Naive B cell (primary cell): ENCODE measurements around the gene FAT2. TPM values are rescaled to one million over a fixed set of nuclear protein-coding genes. Genes with fewer than 3 reads are reported as not detected.

Source experiments
- ATAC-seq, 2 donors: fragments of 150-1000 bp; cut with Tn5 transposase; 2 replicates each; pipeline ENCODE4 v1.10.0; 2021; ENCODE audit warnings: low read depth in 2 of 2, mild to moderate bottlenecking in 2 of 2, moderate library complexity in 2 of 2
- DNase-seq: peaks from one replicate; pipeline ENCODE4 v3.0.0; 2022
- H3K27ac Mint-ChIP-seq, 6 donors: one replicate each; pipeline ENCODE4 v1.8.0; 2020 to 2022; ENCODE audit warnings: mild to moderate bottlenecking in 6 of 6, mixed read lengths in 6 of 6, moderate library complexity in 5 of 6, inconsistent platforms in 2 of 6
- H3K27me3 Mint-ChIP-seq, 3 donors: one replicate each; pipeline ENCODE4 v1.8.0; 2021 to 2022; ENCODE audit warnings: mixed read lengths in 3 of 3, mild to moderate bottlenecking in 1 of 3
- H3K36me3 Mint-ChIP-seq, 2 donors: one replicate each; pipeline ENCODE4 v1.8.0; 2020 to 2022; ENCODE audit warnings: mixed read lengths in 2 of 2, inconsistent platforms in 1 of 2, mild to moderate bottlenecking in 1 of 2
- H3K4me1 Mint-ChIP-seq, 3 donors: one replicate each; pipeline ENCODE4 v1.8.0; 2020 to 2022; ENCODE audit warnings: mixed read lengths in 3 of 3, inconsistent platforms in 1 of 3, mild to moderate bottlenecking in 1 of 3, moderate library complexity in 1 of 3
- H3K4me3 Mint-ChIP-seq, 8 donors: one replicate each; pipeline ENCODE4 v1.8.0; 2020 to 2022; ENCODE audit warnings: mild to moderate bottlenecking in 8 of 8, mixed read lengths in 8 of 8, moderate library complexity in 8 of 8, inconsistent platforms in 2 of 8
- H3K9me3 Mint-ChIP-seq, 7 donors: one replicate each; pipeline ENCODE4 v1.8.0; 2020 to 2022; ENCODE audit warnings: mixed read lengths in 7 of 7, mild to moderate bottlenecking in 5 of 7, inconsistent platforms in 2 of 7, moderate library complexity in 1 of 7
- polyA plus RNA-seq, 6 donors: library from polyadenylated mRNA; unstranded; fragments of 300-500 nt; fragmentation: Illumina TruSeq; gene quantifications; one replicate each; pipeline ENCODE4 v1.2.3, GENCODE V29; 2021; ENCODE audit warnings: low read depth in 6 of 6

Gene FAT2
- polyA plus RNA-seq, 6 donors from 2014 or later: not detected

GRCh38 chr5:151622367-151623088 is 31.4 kb upstream of the FAT2 start:
- Mint-ChIP-seq H3K27me3 (peaks cover 23 to 26% (median 25%) of the 10 kb centered on the region in 3 donors), H3K9me3 (peaks cover 0 to 4% (median 0%) of the 10 kb centered on the region in 7 donors), H3K4me1 (no peaks in the 10 kb centered on the region), H3K36me3 (no peaks in the 10 kb centered on the region), H3K4me3 (no peak overlapping the region), H3K27ac (no peak overlapping the region)
- ATAC-seq (no peak), DNase-seq (no peak)

- DNase-seq: no peak
- peaks cover 35 to 38% (median 37%) of the 10 kb centered on the region in 3 donors for H3K27me3 Mint-ChIP-seq
- ATAC-seq: no peak
- no peak overlapping the region for H3K27ac Mint-ChIP-seq
- peaks cover 0 to 4% (median 0%) of the 10 kb centered on the region in 7 donors for H3K9me3 Mint-ChIP-seq
- H3K36me3 Mint-ChIP-seq: no peaks in the 10 kb centered on the region
- no peak overlapping the region for H3K4me3 Mint-ChIP-seq
- H3K4me1 Mint-ChIP-seq: no peaks in the 10 kb centered on the region
Observed at GRCh38 chr5:151620461-151620840, 29.3 kb upstream of the FAT2 start.

- no peaks in the 10 kb centered on the region for H3K36me3 Mint-ChIP-seq
- DNase-seq (no peak), ATAC-seq (no peak)
- H3K9me3 Mint-ChIP-seq: peaks cover 0 to 4% (median 0%) of the 10 kb centered on the region in 7 donors
- H3K4me3 Mint-ChIP-seq: no peak overlapping the region
- H3K4me1 Mint-ChIP-seq: no peaks in the 10 kb centered on the region
- H3K27me3 Mint-ChIP-seq: peaks cover 35 to 43% (median 42%) of the 10 kb centered on the region in 3 donors
- no peak overlapping the region for H3K27ac Mint-ChIP-seq
Observed at GRCh38 chr5:151619812-151620460, 28.8 kb upstream of the FAT2 start.

DNA sequence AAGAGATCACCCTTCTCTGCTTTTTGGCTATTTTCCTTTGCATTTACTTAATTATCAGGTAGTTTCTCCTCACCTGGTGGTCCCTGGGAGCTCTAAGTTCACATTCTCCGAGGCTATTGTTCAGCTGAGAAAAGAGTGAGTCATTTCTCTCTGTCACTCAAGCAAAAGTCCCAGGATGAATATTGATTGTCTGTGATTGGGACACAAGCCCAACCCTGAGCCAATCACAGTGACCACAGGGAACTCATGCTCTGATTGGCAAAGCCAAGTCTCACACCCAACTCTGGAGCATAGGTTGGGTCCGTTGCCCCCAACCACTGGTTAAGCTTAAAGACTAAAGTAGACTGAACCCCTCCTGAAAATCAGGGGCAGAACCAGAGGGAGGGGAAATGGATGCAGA is 27.8 kb upstream of the FAT2 start:
- no peak overlapping the region for H3K27ac Mint-ChIP-seq

GRCh38 chr5:151617841-151618710 is 26.9 kb upstream of the FAT2 start:
- no peak for DNase-seq
- ATAC-seq: no peak
- Mint-ChIP-seq H3K4me1 (peaks cover 4 to 7% (median 5%) of the 10 kb centered on the region in 3 donors), H3K36me3 (no peaks in the 10 kb centered on the region), H3K4me3 (no peak overlapping the region), H3K9me3 (peaks cover 0 to 4% (median 0%) of the 10 kb centered on the region in 7 donors), H3K27ac (no peak overlapping the region), H3K27me3 (peaks cover 28 to 51% (median 43%) of the 10 kb centered on the region in 3 donors)

More for the DNA sequence above, 27.8 kb upstream of the FAT2 start:
- Mint-ChIP-seq H3K9me3 (peaks cover 0 to 4% (median 0%) of the 10 kb centered on the region in 7 donors), H3K4me3 (no peak overlapping the region), H3K27me3 (peaks cover 30 to 45% (median 43%) of the 10 kb centered on the region in 3 donors), H3K36me3 (no peaks in the 10 kb centered on the region), H3K4me1 (no peaks in the 10 kb centered on the region)
- no peak for DNase-seq
- ATAC-seq: no peak

DNA sequence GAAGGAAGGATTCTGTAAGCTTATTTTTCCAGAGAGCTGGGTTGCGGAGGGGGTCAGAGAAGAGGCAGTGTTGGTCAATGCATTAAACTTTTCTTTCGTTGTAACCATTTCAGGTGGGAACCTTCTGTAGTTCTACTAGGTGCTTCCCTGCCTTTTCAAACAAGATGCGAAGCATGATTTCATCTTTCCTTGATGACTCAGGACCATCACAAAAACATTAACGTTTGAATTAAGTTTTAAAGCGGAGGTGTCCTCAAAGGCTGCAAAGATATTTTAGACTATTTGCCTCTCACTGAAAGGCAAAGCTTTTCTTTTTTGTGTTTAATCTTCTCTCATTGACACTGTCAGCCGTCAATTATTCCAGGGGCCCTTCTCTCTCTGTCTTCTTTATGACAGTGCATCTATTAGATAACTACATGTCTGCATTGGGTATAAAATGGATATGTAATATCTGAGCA is 26.3 kb upstream of the FAT2 start:
- no peak for ATAC-seq
- Mint-ChIP-seq H3K27me3 (peaks cover 27 to 50% (median 43%) of the 10 kb centered on the region in 3 donors), H3K9me3 (peaks cover 0 to 4% (median 0%) of the 10 kb centered on the region in 7 donors), H3K36me3 (no peaks in the 10 kb centered on the region), H3K4me1 (peaks cover 8 to 13% (median 10%) of the 10 kb centered on the region in 3 donors), H3K4me3 (no peak overlapping the region), H3K27ac (no peak overlapping the region)
- DNase-seq: no peak

DNA sequence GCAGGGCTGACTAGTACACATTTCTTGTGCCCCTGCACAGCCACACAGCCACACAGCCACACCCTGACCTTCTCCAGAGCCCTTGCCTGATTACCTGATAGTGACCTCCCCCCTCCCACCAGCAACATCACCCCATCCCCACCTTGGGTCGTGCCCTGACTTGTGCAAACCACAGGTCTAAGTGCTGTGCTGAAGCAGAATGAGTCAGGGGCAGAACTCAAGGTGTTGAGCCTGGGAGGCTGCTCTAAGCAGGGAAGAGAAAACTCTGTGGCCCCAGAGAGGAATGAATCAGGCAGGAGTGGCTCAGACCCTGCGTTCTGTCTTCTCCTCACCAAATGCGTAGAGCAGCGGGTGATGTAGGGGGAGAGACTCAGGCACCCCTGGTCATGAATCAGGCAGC is 24.3 kb upstream of the FAT2 start:
- H3K27ac Mint-ChIP-seq: no peak overlapping the region
- H3K4me3 Mint-ChIP-seq: no peak overlapping the region
- H3K36me3 Mint-ChIP-seq: no peaks in the 10 kb centered on the region
- no peak for DNase-seq
- ATAC-seq: no peak
- H3K9me3 Mint-ChIP-seq: peaks cover 0 to 4% (median 0%) of the 10 kb centered on the region in 7 donors
- peaks cover 26 to 33% (median 28%) of the 10 kb centered on the region in 3 donors for H3K27me3 Mint-ChIP-seq
- H3K4me1 Mint-ChIP-seq: peaks cover 8 to 16% (median 15%) of the 10 kb centered on the region in 3 donors

DNA sequence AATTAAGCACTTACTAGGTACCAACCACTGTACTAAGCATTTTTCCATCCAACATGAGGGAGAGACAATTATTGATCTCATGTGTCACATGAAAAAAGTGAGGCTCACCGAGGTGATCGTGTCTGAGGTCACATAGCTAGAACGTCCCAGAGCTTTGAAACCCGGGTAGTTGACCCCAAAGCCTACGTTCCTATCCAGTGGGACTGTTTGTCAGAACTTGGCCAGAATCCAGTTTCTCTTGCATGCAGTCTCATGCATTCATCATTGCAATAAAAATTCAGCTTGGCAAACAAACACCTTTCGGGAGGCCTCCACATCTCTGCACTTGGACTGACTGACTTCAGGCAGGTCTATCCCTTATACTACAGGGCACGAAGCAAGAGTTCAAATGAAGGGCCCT is 23.4 kb upstream of the FAT2 start:
- H3K9me3 Mint-ChIP-seq: peaks cover 0 to 4% (median 0%) of the 10 kb centered on the region in 7 donors
- H3K4me3 Mint-ChIP-seq: no peak overlapping the region
- peaks cover 21 to 39% (median 28%) of the 10 kb centered on the region in 3 donors for H3K27me3 Mint-ChIP-seq
- no peaks in the 10 kb centered on the region for H3K36me3 Mint-ChIP-seq
- no peak overlapping the region for H3K27ac Mint-ChIP-seq
- peaks cover 8 to 16% (median 15%) of the 10 kb centered on the region in 3 donors for H3K4me1 Mint-ChIP-seq
- ATAC-seq (no peak), DNase-seq (no peak)

- Mint-ChIP-seq H3K36me3 (no peaks in the 10 kb centered on the region), H3K27me3 (peaks cover 21 to 44% (median 34%) of the 10 kb centered on the region in 3 donors), H3K27ac (peak overlapping the region in 2 of 6 donors; percentile 49 to 78), H3K4me3 (peak overlapping the region in 2 of 8 donors; percentile 38 to 61), H3K9me3 (peaks cover 0 to 5% (median 0%) of the 10 kb centered on the region in 7 donors), H3K4me1 (peaks cover 8 to 16% (median 15%) of the 10 kb centered on the region in 3 donors)
- no peak for ATAC-seq
- no peak for DNase-seq
Observed at GRCh38 chr5:151612689-151613427, 21.7 kb upstream of the FAT2 start.

DNA sequence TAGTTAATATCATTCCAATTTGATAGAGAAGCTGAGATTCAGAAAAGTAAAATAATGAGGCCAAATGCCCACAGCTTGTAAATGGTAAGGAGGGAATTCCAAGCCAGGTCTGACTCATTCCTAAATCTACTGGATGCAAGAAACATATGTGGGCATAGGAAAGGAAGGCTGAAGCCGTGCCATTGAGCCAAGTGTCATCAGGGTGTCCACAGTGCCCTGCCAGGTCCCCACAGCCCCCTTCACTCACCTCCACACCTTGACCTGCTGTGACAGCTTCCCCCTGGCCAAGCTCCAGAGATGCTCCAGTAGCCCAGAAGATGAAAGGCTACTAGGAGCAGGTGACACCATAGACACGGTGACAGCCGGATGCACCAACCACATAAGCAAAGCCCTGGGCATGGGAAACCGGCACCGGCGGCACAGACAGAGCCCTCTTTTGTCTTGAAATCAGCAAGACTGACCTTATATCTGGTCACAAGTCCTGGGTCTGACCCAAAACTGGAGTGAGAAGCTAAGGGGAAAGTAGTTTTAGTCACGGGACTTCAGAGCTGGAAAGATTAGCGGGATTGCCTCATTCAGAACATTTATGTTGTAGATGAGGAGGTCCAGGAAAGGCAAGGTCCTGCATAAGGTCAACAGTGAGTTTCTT is 20.1 kb upstream of the FAT2 start:
- H3K9me3 Mint-ChIP-seq: peaks cover 0 to 5% (median 0%) of the 10 kb centered on the region in 7 donors
- ATAC-seq (no peak), DNase-seq (no peak)
- H3K4me1 Mint-ChIP-seq: peaks cover 8 to 16% (median 15%) of the 10 kb centered on the region in 3 donors
- peaks cover 16 to 33% (median 24%) of the 10 kb centered on the region in 3 donors for H3K27me3 Mint-ChIP-seq
- no peak overlapping the region for H3K4me3 Mint-ChIP-seq
- H3K27ac Mint-ChIP-seq: no peak overlapping the region
- no peaks in the 10 kb centered on the region for H3K36me3 Mint-ChIP-seq

DNA sequence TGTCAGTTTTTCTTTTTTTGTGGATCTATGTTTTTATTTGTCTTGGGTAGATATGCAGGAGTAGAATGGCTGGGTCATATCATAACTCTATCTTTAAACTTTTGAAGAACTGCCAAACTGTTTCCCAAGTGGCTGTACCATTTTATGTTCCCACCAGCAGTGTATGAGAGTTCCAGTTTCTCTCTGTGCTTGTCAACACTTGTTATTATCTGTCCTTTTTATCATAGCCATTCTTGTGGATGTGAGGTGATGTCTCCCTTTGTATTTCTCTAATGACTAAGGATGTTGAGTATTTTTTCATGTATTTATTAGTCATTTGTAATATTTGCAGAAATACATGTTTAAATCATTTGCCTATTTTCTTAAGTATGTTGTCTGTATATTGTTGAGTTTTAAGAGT is 17.4 kb upstream of the FAT2 start:
- H3K4me1 Mint-ChIP-seq: peaks cover 8 to 16% (median 12%) of the 10 kb centered on the region in 3 donors
- H3K9me3 Mint-ChIP-seq: peaks cover 0 to 5% (median 0%) of the 10 kb centered on the region in 7 donors
- ATAC-seq (no peak), DNase-seq (no peak)
- no peak overlapping the region for H3K27ac Mint-ChIP-seq
- H3K27me3 Mint-ChIP-seq: peaks cover 6 to 45% (median 33%) of the 10 kb centered on the region in 3 donors
- H3K36me3 Mint-ChIP-seq: no peaks in the 10 kb centered on the region
- no peak overlapping the region for H3K4me3 Mint-ChIP-seq

GRCh38 chr5:151607304-151607703 is 16.2 kb upstream of the FAT2 start:
- H3K4me1 Mint-ChIP-seq: peaks cover 0 to 5% (median under 1%) of the 10 kb centered on the region in 3 donors
- no peaks in the 10 kb centered on the region for H3K36me3 Mint-ChIP-seq
- DNase-seq: no peak
- no peak overlapping the region for H3K27ac Mint-ChIP-seq
- ATAC-seq: no peak
- no peak overlapping the region for H3K4me3 Mint-ChIP-seq
- peaks cover 6 to 49% (median 36%) of the 10 kb centered on the region in 3 donors for H3K27me3 Mint-ChIP-seq
- peaks cover 0 to 5% (median 0%) of the 10 kb centered on the region in 7 donors for H3K9me3 Mint-ChIP-seq
